ENCODE data around the gene SMARCA4.

DNA sequence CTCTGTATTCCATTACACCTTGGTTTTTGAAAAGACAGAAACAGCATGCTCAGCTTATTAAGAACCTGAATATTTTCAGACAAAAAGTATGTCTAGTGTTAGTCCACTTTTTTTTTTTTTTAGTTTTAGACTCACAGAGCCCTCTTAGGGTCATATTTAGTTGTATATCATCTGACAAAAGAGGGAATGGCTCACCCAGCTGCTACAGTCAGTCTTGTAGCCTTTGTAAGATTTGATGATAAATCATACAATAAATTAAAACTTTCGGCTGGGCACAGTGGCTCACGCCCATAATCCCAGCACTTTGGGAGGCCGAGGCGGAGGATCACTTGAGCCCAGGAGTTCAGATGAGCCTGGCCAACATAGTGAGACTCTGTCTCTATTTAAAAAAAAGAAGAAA is 84.7 kb downstream of the SMARCA4 start:
- TF ChIP-seq, protein P1, sequence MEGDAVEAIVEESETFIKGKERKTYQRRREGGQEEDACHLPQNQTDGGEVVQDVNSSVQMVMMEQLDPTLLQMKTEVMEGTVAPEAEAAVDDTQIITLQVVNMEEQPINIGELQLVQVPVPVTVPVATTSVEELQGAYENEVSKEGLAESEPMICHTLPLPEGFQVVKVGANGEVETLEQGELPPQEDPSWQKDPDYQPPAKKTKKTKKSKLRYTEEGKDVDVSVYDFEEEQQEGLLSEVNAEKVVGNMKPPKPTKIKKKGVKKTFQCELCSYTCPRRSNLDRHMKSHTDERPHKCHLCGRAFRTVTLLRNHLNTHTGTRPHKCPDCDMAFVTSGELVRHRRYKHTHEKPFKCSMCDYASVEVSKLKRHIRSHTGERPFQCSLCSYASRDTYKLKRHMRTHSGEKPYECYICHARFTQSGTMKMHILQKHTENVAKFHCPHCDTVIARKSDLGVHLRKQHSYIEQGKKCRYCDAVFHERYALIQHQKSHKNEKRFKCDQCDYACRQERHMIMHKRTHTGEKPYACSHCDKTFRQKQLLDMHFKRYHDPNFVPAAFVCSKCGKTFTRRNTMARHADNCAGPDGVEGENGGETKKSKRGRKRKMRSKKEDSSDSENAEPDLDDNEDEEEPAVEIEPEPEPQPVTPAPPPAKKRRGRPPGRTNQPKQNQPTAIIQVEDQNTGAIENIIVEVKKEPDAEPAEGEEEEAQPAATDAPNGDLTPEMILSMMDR (conservative IDR thresholded peaks at IDR 0.05; ENCODE audit: low read length): no peak
- no peak for TF ChIP-seq EZH2phosphoT487 (IDR thresholded peaks at IDR 0.05; ENCODE audit: borderline replicate concordance)

Measured in Loucy (cell line).